ENCODE results near the gene KANK4.

The KANK4 gene

DNA sequence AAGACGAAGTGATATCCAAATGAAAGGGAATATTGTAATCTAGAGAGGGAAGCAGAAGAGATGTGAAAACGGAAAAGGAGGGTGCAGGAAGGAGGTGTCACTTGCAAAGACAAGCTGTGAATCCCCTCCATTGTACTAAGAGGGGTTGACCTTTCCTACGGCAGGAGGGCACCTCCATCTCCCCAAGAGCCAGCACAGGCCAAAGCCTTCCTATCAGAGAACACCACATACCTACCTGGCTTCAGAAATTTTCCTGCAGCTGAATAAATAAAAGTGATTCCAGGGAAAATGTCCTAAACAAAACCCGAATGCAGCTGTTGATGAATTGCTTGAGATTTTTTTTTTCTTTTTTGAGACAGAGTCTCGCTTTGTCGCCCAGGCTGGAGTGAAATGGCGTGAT, 14.3 kb downstream of the KANK4 start:
- DNase-seq (ENCODE audit: low read depth, low spot score) = no peak

DNA sequence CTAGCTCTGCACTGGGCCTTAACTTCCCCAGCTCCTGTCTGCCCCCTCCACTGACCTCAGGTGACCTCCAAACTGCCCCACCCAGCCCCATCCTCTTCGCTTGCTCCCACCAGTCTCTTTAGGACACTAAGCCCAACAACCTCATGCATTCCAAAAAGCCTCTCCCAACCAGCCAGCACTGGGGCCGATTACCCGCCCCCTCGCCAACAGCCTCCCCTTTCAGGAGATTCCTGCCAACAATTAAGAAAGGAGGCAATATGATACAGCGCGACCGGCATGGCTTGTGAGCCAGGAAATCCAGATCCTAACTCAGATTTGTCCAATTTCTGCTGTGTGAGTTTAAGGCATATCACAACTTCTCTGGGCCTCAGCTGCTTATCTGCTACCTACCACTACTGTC, 14.7 kb downstream of the KANK4 start:
- no peak for DNase-seq (ENCODE audit: low read depth, low spot score)

DNA sequence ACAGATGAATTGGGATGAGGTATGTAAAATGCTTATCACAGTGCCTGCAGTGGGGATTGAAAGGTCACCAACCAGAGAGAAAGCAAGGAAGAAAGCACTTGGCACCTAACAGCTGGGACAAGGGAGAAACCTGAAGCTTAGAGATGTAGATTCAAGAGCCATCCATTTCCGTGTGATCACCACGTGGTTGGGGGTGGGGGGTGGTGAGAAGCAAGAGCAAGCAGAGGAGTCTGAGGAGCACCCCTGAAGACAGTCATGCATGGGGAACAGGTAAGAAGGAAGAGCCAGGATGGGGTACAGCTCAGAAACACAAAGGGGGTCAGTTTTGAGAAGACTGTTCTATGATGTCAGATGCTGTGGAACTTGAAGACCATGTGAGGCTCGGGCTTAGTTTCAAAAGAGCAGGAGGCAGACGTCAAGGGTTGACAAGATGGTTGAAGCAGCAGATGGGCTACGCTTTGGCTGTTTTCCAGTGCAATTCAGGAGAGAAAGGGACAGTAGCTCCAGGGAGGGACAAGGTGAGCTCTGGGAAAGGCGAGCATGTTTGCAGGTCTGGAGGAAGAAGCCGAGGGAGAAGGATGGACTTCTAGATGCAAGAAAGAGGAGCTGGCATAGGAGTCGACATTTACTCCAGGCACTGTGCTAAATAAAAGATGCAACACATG, 17.4 kb downstream of the KANK4 start:
- DNase-seq (ENCODE audit: low read depth, low spot score) = no peak

DNA sequence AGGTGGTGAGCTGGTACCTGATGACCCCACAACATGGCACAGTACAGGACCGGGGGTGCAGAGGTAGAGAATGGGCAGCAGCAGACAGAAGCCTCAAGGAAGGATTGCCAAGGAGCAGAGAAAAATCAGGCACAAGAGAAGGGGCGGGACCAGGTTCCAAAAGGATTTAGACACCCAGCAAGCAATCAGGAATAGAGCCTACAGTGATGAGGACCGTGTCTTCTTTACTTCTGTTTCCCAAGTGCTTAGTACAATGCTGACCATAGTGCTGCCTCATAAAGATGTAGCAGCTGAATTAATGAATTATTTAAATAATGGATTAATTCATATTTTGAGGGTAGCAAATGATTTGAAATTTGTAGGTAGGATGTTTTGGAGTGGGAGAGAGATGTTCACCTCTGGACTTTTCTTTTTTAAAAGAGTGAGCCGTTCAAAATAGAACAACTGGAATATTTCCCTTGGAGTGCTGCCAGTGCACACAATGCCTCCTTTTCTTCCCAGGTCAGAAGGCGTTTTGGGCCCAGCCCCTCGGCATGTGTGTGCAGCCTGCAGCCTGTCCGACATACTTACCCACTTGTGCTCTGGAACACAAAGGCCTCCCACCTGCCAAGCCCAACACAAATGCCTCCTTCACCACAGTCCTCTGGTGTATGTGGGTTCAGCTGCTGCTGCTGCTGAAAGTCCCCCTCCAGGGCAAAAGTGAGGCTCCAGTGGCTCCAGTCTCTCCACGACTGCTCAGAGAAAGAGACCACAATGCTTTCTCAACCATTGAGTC, 19.6 kb downstream of the KANK4 start:
- peak; percentile 39 for DNase-seq (ENCODE audit: low read depth, low spot score)

DNA sequence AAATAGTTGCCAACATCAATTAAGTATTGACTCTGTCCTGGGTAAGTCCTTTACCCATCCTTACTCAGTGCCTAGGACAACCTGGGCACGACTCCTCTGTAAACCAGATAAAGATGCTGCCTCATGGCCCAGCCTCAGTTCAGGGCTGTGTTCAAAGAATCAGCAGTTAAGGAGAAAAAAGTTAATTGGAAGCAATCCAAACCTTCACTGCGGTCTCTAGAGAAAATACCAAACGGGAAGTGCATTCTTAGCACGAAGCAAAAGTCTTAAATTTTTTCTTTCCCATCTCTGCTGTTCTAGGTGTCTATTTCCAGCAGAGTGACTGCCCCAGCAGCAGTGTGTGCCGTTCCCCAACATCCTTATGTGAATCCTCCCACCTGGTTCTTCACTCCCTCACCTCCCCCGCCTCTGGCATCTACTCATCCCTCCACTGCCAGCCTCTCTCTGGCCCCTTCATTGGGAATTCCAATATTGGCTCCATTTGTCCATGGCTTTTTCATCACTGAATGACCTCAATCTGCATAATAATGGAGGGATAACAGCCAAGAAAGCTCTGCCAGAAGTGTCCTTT, 23.2 kb downstream of the KANK4 start:
- DNase-seq (ENCODE audit: low read depth, low spot score) = peak; percentile 39

DNA sequence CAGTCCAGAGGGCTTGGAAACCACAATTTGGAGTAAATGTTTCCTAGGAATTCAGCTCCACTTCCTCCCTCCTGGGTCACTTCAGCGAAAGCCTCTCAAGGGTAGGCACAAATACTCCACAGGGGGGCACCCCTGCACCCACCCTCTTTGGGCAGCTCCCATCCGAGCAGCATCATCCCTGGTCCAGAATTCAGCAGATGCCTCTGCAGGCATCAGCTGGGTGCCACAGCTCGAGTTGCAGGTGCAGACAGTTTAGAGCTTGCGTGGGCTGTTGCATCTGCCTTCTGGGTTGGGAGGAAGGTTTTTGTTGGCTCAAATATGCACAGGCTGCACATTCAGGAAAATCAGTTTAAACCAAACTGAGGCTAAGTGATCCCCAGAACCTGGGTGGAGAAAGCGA, 25.0 kb downstream of the KANK4 start:
- no peak for DNase-seq (ENCODE audit: low read depth, low spot score)

DNA sequence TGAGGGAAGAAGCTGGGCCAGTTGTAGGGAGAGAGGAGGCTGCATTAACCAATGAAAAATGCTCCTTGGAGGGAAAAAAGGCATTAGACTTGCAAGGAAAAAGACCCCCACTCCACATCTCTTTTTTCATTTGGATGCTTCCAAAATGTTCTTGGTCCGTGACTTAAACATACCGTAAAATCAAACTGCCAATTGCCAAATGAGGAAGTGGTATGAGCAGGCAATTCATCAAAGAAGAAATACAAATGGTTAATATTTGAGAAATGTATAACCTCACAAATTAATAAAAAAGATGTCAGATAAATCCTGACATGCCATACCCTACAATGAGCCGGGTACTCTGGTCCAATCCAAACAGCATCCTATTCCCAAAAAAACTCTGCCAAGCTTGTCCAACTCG, 30.6 kb downstream of the KANK4 start:
- DNase-seq (ENCODE audit: low read depth, low spot score) = no peak

DNA sequence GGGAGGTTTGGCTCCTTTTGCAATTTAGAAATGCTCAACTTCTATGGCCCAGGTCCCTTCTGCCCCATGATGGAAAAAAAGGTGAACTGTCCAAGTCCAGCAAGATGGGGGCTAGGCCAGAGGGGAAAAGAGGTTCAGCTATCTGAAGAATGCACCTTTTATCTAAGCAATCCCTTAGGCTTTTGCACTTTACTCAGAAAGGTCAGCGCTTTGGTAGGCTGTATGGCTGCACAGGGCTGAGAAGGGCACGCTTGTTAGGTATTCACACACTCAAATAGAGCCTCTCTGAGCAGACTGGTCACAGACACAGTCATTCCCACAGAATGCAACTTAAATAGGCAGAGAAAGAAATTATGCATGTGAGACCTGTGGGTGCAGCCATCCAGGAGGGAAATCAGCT, 31.0 kb downstream of the KANK4 start:
- DNase-seq (ENCODE audit: low read depth, low spot score) = no peak

DNA sequence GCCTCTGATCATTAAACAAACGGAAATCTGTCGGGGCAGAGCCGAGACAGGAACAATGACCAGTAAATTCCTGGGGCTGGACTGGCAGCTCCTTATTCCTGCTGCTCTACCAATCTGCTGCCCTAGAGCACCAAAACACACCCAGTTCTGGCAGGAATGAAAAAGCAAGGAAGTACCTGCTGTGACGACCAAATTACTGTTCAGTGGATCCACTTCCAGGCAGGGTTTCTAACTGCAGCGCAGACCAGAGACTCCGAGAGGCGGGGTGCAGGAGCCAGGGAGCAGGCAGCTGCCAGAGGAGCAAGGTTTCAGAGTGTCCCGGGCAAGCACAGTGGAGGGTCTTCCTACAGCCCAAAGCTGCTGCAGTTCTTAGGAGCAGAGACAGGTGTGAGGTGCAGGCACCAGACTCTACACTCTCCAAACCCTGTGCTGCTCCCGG, 32.4 kb downstream of the KANK4 start:
- no peak for DNase-seq (ENCODE audit: low read depth, low spot score)

DNA sequence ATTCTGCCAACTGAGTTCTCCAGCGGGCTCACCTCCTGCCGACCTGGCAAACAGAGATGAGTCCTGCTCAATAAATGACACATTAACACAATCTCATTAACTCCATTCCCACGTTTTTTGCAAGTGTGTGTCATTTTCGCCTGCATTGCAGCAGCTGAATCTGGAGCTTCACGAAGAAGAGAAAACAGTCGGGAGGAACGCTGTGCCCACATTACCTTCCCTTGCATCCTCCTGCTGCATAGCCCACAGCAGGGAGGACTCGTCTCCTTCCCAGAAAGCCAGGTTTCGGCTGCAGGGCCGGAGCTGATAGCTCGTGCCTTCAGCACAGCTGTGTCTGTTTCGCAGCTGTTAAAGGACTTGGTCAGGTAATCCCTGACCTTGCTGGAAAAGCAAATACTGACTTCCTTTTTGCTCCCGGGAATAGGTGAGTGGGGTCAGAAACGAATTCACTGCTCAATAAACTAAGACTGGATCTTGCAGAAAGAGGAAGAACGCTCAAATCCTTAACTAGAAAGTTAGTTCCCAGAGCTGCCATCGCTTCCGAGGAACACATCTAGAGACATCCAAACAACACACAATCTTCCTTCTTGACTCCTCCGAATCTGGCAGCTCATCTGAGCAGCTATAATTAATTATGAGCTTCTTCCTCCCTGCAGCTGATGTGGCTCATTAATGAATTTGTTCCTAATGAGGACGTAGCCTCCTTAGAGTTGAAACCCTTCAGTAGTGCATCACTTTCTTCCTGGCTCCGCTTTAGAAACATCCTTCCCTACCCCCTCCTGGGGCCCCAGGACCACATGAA, 33.0 kb downstream of the KANK4 start:
- DNase-seq (ENCODE audit: low read depth, low spot score) = no peak

DNA sequence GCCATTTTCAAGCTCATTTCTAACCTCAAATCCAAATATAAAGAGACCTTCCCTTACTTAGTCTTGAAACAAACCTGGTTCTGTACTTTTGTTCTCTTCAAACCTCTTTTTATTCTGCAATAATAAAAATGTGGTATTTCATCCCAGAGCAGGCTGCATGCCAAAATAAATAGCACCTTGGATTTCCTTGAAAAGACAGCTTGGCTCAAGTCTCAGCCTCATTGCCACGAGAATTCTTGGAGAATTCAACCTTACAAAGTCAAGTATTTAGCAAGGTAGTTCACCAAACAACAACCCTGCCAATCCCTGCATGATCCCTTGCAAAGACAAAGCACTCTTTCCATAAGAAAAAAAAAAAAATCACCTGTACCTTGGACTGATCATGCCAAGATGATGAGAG, 33.8 kb downstream of the KANK4 start:
- DNase-seq (ENCODE audit: low read depth, low spot score) = no peak

DNA sequence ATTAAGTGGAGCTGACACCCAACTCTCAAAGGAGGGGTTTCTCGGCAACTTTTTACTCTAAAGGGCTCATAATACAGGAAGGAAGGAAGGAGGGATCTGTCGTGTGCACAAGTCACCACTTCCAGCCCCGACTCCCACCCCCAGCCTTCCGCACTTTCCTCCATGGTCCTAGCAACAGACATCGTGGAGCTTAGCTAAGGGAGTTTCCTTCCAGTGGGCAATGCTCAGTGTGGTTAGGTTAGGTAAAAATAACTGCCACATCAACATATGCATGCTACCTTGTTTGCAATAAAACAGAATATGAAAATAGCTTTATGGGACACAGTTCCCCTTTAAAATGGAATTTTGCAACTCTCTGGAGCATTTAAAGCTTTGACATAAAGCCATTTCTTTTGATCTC, 35.2 kb downstream of the KANK4 start:
- DNase-seq (ENCODE audit: low read depth, low spot score) = no peak

DNA sequence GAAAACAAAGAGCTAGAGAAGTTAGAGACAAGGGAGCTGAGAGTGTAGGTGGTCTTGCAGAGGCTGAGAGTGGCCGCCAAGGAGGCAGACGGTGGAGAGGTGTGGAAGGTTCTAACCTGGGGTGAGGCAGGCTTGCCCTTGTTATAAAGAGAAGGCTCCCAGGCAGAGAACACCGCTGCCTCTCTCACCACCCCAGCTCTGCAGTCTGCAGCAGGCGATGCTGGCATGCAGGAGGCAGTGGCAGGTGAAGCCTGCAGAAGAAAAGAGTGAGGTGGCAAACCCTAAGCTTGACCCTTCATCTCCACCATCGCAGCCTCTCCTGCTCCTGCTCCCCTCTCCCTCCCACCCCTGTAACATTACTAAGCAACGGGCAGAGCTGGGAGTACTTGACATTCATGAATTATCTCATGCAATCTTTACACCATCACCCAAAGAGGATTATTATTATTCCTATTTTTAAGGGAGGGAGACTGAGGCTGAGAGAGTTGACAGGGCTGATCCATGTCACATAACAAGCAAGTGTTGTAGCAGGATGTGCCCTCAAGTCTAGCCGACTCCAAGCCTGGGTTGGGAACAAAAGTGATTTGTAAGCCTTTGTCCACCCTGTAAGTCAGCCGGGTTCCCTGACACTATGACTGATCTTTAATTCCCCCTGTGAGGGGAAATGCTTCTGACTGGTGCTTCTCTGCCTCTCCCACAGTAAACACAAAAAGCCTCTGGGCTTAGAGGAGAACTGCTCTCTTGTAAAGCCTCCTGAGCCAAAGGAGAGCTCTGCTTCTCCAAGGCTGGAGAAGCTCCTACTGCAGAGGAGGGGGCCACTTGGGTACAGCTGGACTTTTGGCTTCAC, 36.1 kb downstream of the KANK4 start:
- DNase-seq (ENCODE audit: low read depth, low spot score) = no peak

DNA sequence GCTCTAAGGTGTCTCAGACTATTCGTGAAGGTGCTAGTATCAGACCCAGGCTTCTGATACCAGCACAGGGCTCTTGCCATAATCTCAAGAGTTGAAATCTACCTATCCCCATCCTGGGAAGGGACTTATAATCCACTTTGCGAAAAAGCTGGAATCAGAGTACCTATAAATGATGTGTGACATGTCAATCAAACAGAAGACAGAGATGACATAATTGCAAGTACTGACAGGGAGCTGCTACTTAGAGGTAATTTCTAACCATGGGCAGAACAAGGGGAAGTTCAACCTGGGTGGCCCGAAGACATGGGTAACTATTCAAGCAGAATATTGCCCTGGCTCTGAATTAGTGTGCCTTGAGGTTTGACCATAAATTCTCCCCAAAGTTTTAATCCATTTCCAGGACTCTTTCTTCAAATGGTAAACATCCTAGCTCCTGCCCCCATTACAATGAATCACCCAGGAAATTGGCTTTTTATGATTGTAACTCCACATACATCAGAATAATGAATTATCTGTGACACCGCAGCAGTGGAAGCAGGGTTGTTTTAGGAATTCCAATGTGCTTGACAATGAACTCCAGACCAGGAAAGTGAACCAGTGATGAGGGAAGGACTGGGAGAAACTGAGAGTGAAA, 37.2 kb downstream of the KANK4 start:
- DNase-seq (ENCODE audit: low read depth, low spot score) = no peak

DNA sequence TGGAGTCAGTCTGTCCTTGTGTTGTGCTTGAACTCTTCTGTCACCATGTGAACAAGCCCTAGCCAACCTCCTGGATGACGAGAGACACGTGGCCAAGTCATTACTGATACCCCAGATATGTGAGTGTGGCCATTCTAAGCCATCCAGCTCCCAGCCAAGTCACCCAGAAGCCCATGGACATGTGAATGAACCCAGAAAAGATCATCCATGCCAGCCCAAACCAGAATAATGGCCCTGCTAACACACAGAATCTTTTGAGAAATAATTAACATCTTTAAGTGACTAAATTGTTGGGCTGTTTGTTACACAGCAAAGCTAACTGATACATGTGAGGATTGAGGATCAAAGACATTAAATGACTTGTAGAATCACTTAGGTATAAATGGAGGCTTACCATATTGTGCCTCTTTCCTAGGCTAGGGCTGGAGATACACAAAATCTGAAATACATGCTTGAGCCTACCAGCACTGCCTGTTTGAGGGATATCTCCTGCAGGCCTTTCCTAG, 38.2 kb downstream of the KANK4 start:
- DNase-seq (ENCODE audit: low read depth, low spot score) = no peak

DNA sequence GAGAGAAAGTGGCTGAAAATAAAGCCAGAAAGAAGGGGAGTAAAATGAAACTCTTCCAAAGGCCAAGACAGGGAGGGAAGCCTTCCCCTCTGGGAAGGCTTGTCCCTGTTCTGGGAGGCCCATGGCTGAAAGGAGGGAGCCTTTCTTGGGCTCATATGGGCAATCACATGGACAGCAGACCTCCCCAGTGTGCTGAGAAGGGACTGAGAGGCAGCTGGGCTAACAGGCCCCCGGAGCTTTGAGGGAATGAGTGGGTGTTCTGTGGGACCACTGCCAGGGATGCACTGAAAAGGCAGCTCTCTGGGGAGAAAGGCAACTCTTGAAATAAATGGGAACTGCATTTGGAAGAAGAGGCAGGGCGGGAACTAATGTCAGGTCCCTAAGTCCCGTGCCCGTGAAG, 39.1 kb downstream of the KANK4 start:
- DNase-seq (ENCODE audit: low read depth, low spot score) = no peak

DNA sequence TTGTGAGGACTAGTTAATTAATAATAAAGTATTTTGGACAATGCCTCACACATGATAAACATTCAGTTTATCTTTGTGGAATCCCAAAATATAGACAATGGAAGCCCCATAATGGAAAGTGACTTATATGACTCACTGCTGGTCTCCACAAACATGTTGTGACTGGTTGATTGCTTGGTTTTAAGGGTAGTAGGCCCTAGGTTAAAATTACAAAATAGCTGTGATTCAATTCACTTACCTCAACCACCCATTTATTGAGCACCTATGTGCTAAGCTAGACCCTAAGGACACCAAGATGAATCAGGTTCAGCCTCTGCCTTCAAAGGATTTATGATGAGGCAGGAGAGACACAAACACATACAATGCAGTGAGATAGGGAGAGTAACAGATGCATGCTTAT, 42.4 kb downstream of the KANK4 start:
- DNase-seq (ENCODE audit: low read depth, low spot score) = no peak

DNA sequence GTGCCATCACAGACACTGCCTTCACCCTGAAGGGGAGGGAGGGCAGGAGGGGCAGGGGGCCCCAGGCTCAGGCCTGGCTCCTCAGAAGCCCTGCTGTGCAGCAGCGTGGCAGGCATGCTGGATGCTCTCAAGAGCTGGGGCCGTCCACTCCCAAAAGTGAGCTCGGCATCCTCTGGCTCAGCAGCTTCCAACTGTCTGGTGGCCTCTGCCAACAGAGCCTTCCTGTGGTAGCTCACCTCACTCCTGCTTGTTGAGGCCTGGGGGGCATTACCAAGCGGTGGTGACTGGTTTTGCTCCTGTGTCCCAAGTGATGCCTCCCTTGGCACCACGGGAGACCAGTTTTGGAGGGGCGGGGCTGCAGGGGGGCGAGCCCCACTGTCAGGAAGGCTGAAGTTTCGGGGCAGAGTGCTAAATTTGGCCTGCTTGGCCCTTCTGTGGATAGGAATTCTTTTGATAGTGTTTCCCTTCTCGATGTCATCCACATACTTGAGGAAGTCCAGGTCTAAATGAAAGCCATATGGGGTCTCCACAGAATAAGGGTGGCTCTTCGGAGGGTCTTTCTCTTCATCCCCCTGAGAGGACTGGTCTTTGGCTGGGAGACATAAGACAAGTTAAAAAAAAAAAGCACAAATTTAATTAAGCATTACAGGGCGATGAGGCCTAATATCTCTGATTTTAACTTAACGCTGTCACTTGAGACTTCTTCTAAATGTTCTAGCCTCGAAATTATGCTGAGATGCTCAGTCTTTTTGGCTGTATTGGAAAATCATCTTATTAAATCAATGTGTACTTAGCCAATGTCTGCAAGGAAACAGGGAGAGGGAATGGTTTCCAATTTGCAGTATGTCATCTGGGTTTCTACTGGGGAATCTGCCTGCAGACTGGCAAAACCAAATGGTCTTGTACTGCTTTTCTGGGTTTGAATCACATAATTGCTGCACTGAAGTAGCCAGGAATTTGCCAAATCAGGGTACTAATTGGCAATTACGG, 44.4 kb downstream of the KANK4 start:
- no peak for DNase-seq (ENCODE audit: low read depth, low spot score)

DNA sequence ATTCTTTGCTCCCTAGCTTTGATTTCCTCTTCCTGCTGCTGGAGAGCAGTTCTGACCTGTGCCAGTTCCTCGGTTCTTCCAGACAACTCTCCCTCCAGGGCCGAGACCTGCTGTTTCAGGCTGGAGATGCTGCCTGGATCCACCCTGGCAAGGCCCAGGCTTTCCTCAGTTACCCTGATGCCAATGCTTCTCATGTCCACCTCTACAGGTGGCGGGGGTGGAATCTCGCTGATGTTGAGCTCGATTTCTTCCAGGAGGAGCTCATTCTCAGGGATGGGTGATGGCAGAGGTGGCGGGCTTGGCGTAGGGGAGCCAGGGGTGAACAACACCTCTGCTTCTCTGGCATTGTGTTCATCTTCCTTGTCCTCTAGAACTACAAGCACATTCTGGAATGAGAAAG, 45.3 kb downstream of the KANK4 start:
- DNase-seq (ENCODE audit: low read depth, low spot score) = no peak

Data from smooth muscle cell of the brain vasculature (primary cell).